GM20431 (cell line): ENCODE data around the gene CLRN3.

Experiments used
- in situ Hi-C: fragments of 300-500 bp; cut with MseI, MboI; formaldehyde crosslinking; loops from one replicate; pipeline ENCODE4 v1.15.0; 2020; ENCODE audit warnings: low sequenced_read_pairs; ENCODE audit not compliant: unreplicated experiment

CLRN3 gene

DNA sequence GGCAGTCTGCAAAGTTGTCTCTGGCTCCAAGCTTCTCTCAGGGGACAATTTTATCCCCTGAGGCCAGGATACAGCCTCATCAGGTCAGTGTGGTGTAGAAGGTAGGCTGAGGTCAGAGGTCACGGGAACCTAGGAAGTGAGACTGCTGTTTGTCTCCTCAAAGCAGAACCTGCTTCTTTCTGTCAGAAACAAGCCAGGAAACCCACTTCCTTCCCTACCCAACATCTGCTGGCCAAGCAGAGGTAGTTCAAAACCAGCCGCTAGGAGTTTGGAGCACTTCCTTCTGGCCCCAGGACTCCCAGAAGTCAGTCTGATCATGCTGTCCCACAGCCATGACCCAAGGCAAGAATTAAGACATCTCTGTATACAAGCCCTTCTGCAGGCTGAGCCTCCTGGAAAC lies 12.2 kb downstream of the CLRN3 start:
- in situ Hi-C loops = no loop called here

DNA sequence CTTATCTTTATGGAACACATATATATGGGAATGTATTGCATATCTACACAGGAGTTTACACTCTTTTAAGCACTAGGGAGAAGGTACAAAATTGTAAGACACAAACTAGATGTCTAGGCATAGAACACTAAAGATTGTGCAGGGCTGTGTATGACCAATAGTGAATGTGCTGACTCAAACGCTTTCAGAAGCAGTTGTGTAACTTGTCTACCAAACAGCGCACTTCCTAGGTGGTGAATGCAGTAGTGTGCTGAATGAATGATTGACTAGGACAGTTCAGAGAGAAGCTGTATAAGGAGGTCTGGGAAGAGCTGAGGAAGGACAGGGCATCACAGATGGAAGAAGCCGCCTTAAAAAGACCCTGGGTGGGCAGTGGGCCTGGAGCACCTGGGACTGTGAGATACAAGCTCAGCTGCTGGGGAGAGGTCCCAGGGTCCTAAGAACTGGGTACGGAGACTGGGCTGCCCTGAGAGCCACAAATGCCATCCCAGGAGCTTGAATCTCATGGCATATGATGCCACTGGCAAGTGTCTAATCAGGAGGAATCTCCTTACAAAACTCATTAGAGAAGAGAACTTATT lies 14.2 kb downstream of the CLRN3 start:
- in situ Hi-C loops = no loop called here

DNA sequence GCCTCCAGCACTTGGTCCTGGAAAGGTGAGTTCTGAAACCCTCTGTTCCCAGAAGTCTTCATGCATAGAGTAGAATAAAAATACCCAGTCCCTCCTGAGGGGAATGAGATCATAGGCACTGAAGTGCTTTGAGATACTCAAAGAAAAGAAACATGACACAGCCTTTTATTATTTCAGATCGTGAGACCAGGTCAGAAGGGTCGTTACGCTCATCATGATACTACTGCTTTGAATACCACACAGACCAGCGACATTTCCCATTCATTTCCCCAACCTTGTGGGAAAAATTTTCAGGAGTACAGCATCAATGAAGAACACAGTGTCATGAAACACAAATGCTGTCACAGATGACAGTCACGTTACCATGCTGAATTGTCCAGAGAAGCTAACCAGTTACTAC lies 15.0 kb downstream of the CLRN3 start:
- in situ Hi-C loops = no loop called here

DNA sequence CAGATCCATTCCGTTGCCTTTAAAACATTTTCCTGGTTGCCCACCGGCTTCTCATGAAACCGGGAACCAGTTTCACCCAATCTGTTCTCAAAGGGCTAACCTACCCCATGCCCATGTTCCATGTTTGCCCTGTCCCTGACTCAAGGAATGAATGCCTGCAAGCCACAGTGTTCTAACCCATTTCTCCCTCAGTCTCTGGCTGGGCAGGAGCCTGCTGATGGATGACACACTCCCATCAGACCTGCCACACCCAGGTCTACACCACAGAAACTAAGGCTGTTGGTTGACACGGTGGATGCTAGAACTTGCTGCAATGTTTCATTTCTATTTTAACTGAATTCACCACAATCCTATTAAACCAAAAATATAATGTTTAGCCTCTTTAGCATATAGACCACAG lies 15.6 kb downstream of the CLRN3 start:
- in situ Hi-C loops = no loop called here

DNA sequence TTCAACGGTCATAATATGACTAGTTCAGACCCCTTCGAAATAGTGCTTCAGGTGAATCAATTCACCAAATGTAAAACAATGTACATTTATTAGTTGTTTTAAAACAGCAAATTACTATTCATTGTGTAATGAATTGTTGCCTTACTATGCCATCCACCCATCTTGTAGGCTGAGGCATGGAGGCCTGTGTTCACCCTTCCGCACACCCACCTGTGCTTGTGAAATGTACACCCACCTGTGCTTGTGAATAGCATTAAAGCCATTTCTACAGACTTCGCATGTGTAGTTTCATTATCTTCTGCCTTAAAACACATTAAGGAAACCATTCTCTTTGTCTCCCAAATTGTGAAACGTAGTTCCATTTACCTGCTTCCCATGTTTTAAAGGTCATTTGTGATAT lies 16.8 kb downstream of the CLRN3 start:
- in situ Hi-C loops = no loop called here

DNA sequence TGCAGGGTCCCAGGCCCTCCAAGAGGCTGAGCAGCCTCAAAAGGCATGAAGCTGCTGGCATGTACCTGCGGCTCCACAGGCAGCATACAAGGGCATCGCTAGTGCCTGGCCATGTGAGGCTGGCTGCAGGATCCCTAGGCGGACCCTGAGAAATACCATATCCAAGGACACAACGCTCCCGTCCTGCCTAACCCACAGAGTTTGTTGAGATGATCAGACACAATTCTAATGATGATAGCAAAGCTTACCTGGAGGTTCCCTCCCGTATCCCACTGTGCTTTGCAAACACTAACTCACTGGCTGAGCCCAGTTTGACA lies 17.3 kb downstream of the CLRN3 start:
- in situ Hi-C loops = no loop called here

DNA sequence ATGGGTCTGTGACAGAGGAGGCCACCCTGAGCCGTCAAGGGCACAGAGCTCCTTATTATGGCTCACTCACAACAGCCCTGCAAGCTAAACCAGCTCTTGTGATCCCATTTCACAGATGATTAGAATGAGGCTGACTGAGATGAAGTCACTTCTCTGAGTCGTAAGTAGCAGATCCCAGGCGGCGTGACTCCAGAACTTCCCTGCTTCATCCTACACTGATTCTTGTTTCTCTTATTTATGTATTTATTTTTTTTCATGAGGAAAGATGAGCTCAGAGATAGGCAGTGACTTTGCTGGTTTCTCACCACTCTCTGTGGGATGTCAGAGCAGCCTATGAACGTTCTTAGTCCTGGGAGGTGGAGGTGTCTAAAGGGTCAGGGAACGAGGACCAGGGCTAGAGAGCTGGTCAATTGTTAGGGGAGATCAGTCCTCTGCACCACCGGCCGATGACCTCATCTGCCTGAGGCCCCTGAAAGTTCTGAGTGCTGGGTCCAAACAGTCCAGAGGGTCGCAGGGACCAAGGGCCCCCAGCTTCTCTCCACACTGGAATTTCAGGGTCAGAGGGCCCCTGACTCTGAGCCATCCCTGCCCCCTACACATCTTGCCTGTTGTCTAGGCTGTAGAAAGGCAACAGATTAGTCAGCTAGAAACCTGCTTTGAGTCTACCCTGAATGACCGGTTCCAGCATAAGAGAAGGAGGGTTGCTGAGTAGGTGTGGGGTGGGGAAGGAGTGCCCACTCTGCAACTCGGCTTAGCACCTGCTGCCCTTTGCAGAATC lies 17.9 kb downstream of the CLRN3 start:
- in situ Hi-C loops = loop anchor here (25.0 kb wide), 1 partner anchor 1888 kb away; no protein-coding TSS in a partner anchor

DNA sequence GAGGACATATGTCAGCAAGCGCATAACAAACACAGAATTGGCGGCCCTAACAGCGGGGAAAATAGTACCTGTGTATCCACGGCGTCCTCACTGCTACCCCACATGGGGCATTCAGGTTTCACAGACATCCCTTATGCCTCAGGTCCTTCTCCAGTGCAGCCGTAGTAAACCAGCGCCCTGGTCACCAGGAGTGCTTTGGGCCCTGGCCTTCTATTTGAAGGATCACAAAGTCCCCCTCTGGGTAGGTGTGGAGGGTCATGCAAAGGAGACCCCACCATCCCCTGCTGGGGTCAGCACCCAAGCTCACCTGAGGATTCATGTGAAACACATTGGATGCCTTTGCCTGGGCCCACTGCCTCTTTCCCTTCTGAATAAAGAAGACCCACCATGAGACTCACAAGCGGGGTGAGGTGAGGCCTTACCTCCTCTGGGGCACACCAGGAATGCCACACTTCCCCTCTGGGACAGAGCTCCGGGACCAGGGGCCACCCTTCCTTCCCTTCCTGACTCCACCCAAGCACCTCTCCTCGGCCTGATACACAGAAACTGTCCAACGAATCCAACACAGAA lies 18.8 kb downstream of the CLRN3 start:
- in situ Hi-C loops = loop anchor here (25.0 kb wide), 1 partner anchor 1887 kb away; no protein-coding TSS in a partner anchor

DNA sequence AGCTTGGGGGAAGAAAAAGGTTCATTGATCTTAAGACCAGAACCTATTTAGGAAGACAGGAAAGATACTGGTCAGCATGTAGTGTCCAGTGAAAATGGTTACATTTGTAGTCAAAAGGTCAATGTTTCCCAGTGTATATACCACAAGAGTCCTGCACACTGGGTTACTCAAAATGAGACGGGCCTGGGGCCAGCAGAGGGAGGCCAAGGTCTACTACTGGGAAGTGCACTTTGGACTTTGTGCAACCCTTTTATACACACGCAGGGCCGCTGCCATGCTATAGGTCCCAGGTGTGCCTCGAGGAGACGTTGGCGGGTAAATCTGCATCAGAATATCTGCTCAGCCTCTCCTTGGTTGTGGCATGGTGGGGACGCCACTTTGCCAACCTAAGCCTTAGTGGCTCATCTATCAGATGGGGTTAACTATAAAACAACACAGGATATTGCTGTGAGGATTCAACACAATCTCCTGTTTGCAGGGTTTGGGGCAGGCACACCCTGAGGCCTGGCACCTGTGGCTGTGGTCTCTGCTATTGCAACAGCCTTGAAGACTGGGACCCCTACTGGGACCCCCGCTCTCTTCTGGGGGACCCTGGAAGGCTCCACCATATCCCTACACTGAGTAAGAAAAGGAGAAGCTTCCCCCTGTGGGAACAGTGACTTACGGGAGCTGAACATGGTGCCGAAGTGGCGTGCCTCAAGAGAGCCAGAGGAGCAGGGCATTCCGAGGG lies 19.7 kb downstream of the CLRN3 start:
- in situ Hi-C loops = loop anchor here (25.0 kb wide), 1 partner anchor 1886 kb away; no protein-coding TSS in a partner anchor

DNA sequence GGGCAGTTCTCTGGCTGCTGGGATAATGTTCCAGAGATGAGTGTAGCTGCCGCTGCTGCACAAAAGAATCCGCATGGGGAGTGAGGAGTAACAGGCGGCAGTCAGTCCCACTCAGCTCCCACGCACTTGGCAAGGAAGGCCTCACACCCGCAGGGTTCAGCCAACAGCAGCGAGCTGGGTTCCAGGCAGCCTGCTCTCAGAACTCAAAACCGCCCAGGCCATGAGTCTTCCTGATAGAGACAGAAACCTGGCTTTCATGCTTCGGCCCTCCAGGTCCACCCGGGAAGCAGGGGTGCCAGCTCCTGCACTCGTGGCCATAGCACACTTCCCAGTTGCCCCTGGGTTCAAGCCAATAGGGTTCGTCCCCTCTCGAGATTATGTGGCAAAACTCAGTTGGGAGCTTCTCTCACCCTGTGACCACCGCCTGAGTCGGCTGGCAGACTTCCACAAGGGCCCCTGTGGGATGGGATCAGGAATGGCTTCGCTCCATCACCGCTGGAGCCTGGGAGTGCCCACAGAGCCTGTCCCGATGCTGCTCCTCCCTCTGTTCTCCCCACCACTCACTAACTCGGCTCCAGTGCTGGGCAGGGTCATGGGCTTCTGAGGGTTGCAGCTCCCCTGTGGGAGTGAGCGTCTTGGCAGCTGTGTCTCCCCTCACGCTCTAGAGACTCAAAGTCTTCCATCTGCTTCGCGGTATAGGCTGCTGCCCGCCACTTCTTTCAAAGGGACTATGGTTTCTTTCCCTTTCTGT lies 20.6 kb downstream of the CLRN3 start:
- in situ Hi-C loops = loop anchor here (25.0 kb wide), 1 partner anchor 1885 kb away; no protein-coding TSS in a partner anchor

DNA sequence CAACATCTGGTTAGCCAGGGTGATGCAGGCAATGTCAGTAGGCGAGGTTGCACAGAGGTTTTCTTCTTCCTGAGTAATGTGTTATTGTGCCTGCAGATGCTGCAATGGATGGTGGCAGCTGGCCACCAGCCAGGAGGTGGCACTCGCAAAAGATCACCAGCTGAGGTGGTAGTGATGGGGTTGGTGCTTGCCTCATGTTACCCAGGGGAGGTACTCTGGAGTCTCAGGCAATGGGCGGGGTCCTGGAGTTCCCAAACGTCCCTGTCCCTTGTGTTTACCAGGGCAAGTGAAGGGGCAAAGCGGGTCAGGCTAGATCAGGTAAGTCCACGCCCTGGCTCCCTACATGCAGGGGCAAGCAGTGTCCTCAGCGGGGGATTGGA lies 21.1 kb downstream of the CLRN3 start:
- in situ Hi-C loops = loop anchor here (25.0 kb wide), 1 partner anchor 1884 kb away; no protein-coding TSS in a partner anchor

DNA sequence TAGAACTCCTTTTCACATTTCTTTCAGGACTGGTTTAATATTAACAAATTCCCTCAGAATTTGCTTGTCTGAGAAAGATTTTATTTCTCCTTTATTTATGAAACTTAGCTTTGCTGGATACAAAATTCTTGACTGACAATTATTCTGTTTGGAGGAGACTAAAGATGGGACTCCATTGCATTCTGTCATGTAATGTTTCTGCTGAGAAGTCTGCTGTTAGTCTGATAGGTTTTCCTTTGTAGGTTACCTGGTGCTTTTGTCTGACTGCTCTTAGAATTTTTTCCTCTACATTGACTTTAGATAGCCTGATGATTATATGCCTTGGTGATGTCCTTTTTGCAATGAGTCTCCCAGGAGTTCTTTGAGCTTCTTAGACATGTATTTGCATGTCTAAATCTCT lies 23.4 kb downstream of the CLRN3 start:
- in situ Hi-C loops = loop anchor here (25.0 kb wide), 1 partner anchor 1882 kb away; no protein-coding TSS in a partner anchor

DNA sequence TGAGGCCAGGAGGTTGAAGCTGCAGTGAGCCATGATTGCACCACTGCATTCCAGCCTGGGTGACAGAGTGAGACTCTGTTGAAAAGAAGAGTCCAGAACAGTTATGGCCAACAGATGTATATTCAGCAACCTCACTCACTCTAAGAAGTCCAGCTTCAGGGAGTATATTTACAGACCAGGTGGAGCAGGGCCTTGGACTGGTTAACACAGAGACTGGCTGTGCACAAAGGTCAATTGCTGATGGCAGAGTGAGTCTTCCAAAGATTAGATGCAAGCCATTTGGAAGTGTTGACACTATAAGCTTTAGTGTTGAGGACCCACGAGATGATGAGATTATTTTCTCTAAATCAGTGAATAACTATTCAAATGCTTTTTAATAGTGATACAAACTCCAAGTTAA lies 24.9 kb downstream of the CLRN3 start:
- in situ Hi-C loops = loop anchor here (25.0 kb wide), 1 partner anchor 1881 kb away; no protein-coding TSS in a partner anchor

DNA sequence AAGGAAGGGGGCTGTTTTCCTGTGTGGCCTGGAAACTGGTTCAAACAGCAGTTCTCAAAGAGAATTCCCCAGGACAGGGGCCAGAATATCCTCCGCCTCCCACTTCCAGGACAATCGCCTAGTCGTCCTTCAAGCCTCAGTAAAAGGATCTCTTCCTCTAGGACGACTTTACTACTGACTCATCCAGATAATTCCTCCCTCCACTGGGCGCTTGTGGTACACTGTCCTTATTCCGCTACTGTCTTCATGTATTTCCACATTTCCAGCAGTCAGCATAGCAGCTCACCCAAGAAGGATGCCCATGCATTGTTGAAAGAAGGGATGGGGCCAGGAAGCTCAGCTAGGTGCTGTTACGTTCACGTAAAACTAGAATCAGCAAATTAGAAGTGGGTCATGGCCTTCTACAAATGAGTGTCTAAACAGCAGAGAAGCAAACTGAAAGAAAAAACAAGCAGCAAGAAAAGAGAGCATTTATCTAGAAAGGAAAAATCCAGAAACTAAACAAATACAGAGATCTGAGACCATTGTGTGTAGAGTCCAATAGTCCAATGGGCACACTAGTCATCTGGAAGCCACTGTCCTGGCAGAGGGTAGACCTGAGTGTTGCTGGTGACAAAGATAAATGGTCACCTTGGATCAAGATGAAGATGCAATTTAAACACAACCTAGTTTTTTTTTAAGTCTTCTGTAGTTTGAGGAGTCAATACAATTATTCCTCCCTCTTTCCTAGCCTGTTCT lies 26.3 kb downstream of the CLRN3 start:
- in situ Hi-C loops = loop anchor here (25.0 kb wide), 1 partner anchor 1879 kb away; no protein-coding TSS in a partner anchor

DNA sequence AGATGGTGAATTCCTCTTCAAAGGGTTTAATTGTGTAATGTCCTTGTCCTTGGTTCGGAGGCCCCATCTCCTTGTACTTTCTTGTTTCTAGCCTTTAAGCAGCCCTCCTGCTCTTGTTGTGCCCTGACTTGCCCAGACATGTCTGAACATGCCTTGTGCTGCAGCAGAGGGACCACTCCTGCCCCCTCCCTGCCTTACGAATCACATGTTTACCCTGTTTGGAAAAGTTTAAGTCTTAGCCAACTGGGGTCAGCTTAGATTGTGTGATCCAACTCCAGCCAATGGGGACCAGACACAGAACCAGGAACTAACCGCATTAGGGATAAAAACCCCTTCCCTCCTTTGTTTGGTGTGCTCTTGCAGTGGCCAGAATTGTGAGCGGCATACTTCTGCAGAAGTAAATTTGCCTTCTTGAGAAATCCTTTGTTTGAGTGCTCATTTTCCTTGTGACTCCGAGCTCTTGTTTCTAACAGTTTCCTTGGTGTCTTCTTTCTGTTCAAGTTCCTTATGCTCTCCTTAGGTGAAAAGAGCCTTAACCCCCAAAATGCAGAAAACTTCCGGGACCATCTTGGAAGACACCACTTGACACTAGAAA lies 29.4 kb downstream of the CLRN3 start:
- in situ Hi-C loops = loop anchor here (25.0 kb wide), 1 partner anchor 1876 kb away; no protein-coding TSS in a partner anchor

DNA sequence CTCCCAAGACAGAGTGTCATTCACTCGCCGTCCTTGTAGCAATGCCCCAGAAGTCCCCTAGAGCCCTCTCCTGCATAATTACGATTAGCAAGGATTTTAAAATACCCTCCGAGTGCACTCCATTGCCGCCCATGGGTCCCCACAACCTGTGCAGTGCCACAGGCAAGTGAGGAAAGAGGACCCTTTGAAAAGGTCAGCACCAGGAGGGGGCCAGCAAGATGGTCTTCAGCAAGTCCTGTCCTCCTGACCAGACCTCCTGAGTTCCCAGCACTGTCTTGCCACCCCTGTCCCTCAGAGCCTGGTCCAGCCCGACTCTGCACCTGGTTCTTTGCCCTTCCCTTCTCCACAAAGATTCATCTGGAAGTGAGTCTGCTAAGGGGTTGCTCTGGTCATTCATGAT lies 32.1 kb downstream of the CLRN3 start:
- in situ Hi-C loops = loop anchor here (25.0 kb wide), 1 partner anchor 1873 kb away; no protein-coding TSS in a partner anchor

DNA sequence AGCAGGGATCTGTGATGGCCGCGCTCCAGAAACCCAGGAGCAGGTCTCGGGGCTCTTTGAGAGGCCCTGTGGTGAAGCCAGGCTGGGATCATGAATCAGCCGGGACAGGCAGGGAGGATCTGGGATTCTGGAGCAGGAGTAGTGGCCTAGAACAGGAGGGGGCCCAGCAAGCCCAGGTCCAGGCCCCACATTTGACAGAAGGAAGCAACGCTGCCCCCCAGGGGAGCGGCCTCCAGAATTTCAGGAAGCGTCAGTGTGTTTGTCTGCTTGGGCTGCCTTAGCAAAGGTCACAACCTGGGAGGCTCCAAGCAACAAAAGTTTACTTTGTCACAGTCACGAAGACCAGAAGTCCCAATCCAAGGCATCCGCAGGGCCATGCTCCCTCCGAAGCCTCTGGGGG lies 36.8 kb downstream of the CLRN3 start:
- in situ Hi-C loops = loop anchor here (25.0 kb wide), 1 partner anchor 1869 kb away; no protein-coding TSS in a partner anchor

DNA sequence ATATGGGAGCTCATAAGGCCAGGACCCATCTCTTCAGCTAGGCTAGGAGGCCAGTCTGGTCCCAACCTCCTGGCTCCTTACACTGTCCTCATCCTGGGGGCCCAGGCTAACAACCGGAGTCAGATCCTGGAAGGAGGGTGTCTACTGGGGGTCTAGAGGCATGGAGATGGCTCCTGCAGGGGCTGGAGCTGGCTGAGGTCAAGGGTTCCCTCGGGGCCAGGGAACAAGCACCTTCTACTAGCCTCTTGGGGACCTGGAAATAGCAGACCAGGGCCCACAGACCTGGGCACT lies 37.2 kb downstream of the CLRN3 start:
- in situ Hi-C loops = loop anchor here (25.0 kb wide), 1 partner anchor 1868 kb away; no protein-coding TSS in a partner anchor
